Loucy (cell line): ENCODE data around the gene PI4KA.

Experiments
- H2AFZ ChIP-seq: fragments of 200-600 bp; sonication (generic); 2 replicates; pipeline ENCODE4 v1.6.0; 2016; ENCODE audit warnings: antibody characterized with exemption, mild to moderate bottlenecking, low read length, moderate library complexity
- H3F3A ChIP-seq: fragments of 200-600 bp; 2 replicates; pipeline ENCODE4 v1.6.0; 2016; ENCODE audit warnings: antibody characterized with exemption, low read depth, mild to moderate bottlenecking
- H3K27me3 ChIP-seq: fragments of 200-600 bp; sonication (generic); 2 replicates; pipeline ENCODE4 v1.6.1; 2014; ENCODE audit warnings: low read length, mild to moderate bottlenecking; ENCODE audit not compliant: insufficient read depth, poor library complexity, severe bottlenecking
- H3K36me3 ChIP-seq: fragments of 200-600 bp; sonication (generic); 2 replicates; pipeline ENCODE4 v1.6.1; 2016; ENCODE audit warnings: low read length; ENCODE audit not compliant: insufficient read depth
- H3K4me1 ChIP-seq: fragments of 200-600 bp; sonication (generic); 2 replicates; pipeline ENCODE4 v1.5.1; 2014; ENCODE audit warnings: low read length, mild to moderate bottlenecking; ENCODE audit not compliant: insufficient read depth, poor library complexity, severe bottlenecking
- H3K4me2 ChIP-seq: fragments of 200-600 bp; sonication (generic); 2 replicates; pipeline ENCODE4 v1.6.0; 2014; ENCODE audit warnings: antibody characterized with exemption, low read length, low read depth, mild to moderate bottlenecking; ENCODE audit not compliant: poor library complexity, severe bottlenecking
- H3K4me3 ChIP-seq: fragments of 200-600 bp; sonication (generic); 2 replicates; pipeline ENCODE4 v1.5.1; 2014; ENCODE audit warnings: low read length, mild to moderate bottlenecking, mixed read lengths; ENCODE audit not compliant: poor library complexity, severe bottlenecking
- H3K79me2 ChIP-seq: fragments of 200-600 bp; sonication (generic); 2 replicates; pipeline ENCODE4 v1.6.1; 2014; ENCODE audit warnings: low read length; ENCODE audit not compliant: insufficient read depth
- H3K9ac ChIP-seq: fragments of 200-600 bp; sonication (generic); 2 replicates; pipeline ENCODE4 v1.6.0; 2014; ENCODE audit warnings: mild to moderate bottlenecking, low read depth, low read length, moderate library complexity; ENCODE audit not compliant: poor library complexity, severe bottlenecking
- H3K9me2 ChIP-seq: fragments of 200-600 bp; sonication (generic); replicated peaks from 2 replicates; pipeline ENCODE4 v1.6.1; 2016; ENCODE audit warnings: low read depth, low read length, mixed read lengths
- H3K9me3 ChIP-seq: fragments of 200-600 bp; sonication (generic); 2 replicates; pipeline ENCODE4 v1.6.1; 2014; ENCODE audit warnings: mild to moderate bottlenecking, antibody characterized with exemption, low read length, low read depth; ENCODE audit not compliant: insufficient read depth
- H4K20me1 ChIP-seq: fragments of 200-600 bp; sonication (generic); 2 replicates; pipeline ENCODE4 v1.6.0; 2014; ENCODE audit warnings: antibody characterized with exemption, low read length, mild to moderate bottlenecking; ENCODE audit not compliant: insufficient read depth, poor library complexity, severe bottlenecking
- EZH2phosphoT487 ChIP-seq: fragments of 200-600 bp; IDR thresholded peaks from 2 replicates; pipeline ENCODE4 v1.6.1; 2018; ENCODE audit warnings: antibody characterized with exemption, mild to moderate bottlenecking, moderate library complexity, borderline replicate concordance
- TF ChIP-seq, protein P1 (sequence below): fragments of 200-600 bp; sonication (generic); conservative IDR thresholded peaks from 2 replicates; pipeline ENCODE4 v1.5.1; 2014; ENCODE audit warnings: mild to moderate bottlenecking, antibody characterized with exemption, low read length

The PI4KA gene

DNA sequence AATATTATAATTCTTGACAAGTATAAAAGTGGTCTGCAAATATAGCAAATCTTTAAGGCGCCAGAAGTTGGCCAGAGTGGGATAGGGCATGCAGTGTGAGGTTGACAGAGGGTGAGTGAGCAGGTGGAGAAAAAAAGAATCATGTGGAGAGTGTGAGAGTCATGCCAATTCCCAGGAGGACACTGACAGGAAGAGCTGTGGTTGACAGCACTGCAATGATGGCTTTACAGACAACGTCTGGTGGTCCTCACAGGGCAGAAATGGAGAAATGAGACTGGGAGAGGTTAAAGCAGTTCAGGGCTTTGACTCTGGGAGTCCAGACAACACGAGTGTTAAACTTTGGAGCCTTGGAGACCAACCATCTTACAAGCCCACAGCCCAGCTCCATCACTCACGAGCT is 49.8 kb downstream of the PI4KA start:
- Histone ChIP-seq H3K9me3 (no peaks in the 10 kb centered on the region), H2AFZ (no peak overlapping the region), H3K4me1 (peaks cover 6% of the 10 kb centered on the region), H3K36me3 (peaks cover 83% of the 10 kb centered on the region; the same call in 1 of the 2 replicates), H3K9me2 (no peaks in the 10 kb centered on the region), H3F3A (no peaks in the 10 kb centered on the region), H4K20me1 (no peaks in the 10 kb centered on the region), H3K9ac (no peak overlapping the region), H3K4me3 (no peak overlapping the region), H3K79me2 (no peaks in the 10 kb centered on the region), H3K27me3 (no peaks in the 10 kb centered on the region), H3K4me2 (peak overlapping the region; percentile 21)
- TF ChIP-seq, protein P1, sequence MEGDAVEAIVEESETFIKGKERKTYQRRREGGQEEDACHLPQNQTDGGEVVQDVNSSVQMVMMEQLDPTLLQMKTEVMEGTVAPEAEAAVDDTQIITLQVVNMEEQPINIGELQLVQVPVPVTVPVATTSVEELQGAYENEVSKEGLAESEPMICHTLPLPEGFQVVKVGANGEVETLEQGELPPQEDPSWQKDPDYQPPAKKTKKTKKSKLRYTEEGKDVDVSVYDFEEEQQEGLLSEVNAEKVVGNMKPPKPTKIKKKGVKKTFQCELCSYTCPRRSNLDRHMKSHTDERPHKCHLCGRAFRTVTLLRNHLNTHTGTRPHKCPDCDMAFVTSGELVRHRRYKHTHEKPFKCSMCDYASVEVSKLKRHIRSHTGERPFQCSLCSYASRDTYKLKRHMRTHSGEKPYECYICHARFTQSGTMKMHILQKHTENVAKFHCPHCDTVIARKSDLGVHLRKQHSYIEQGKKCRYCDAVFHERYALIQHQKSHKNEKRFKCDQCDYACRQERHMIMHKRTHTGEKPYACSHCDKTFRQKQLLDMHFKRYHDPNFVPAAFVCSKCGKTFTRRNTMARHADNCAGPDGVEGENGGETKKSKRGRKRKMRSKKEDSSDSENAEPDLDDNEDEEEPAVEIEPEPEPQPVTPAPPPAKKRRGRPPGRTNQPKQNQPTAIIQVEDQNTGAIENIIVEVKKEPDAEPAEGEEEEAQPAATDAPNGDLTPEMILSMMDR = no peak
- TF ChIP-seq EZH2phosphoT487 = no peak

DNA sequence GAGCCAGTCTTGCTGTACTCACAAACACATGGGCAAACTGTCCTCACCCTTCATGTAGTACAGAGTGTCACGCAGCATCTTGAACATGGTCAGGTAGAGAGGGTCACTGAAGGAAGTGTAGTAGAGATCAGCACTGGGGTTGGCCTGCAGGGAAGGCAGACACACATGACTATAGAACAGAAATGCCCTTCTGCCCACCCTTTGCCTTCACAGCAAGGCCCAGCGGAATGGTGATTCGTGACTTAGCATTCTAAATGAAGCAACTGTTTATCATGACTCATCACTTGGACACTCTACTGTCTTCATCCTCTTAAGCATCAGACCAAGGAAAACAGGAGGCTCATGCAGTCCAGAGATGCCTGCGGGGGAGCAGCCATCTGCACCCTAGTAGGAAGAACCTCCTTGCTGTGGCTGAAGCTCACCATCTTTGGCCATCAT is 51.3 kb downstream of the PI4KA start:
- Histone ChIP-seq H3K9me3 (no peaks in the 10 kb centered on the region), H3K4me3 (no peak overlapping the region), H3K9me2 (no peaks in the 10 kb centered on the region), H4K20me1 (no peaks in the 10 kb centered on the region), H2AFZ (no peak overlapping the region), H3K4me2 (no peak overlapping the region), H3F3A (no peaks in the 10 kb centered on the region), H3K4me1 (peaks cover 6% of the 10 kb centered on the region), H3K27me3 (no peaks in the 10 kb centered on the region), H3K79me2 (no peaks in the 10 kb centered on the region), H3K9ac (no peak overlapping the region), H3K36me3 (peaks cover 86% of the 10 kb centered on the region; the same call in 1 of the 2 replicates)
- no peak for TF ChIP-seq EZH2phosphoT487
- TF ChIP-seq, protein P1 = no peak

- peaks cover 6% of the 10 kb centered on the region for H3K4me1 ChIP-seq
- TF ChIP-seq, protein P1 = no peak
- no peak for TF ChIP-seq EZH2phosphoT487
- H3K9me2 ChIP-seq = no peaks in the 10 kb centered on the region
- H3F3A ChIP-seq = no peaks in the 10 kb centered on the region
- H3K27me3 ChIP-seq = no peaks in the 10 kb centered on the region
- peaks cover 88% of the 10 kb centered on the region; the same call in 1 of the 2 replicates for H3K36me3 ChIP-seq
- H3K9ac ChIP-seq = no peak overlapping the region
- no peak overlapping the region for H2AFZ ChIP-seq
- no peaks in the 10 kb centered on the region for H3K9me3 ChIP-seq
- no peak overlapping the region for H3K4me3 ChIP-seq
- no peak overlapping the region for H3K4me2 ChIP-seq
- no peaks in the 10 kb centered on the region for H4K20me1 ChIP-seq
- no peaks in the 10 kb centered on the region for H3K79me2 ChIP-seq
Measured at GRCh38 chr22:20805972-20806471, 52.6 kb downstream of the PI4KA start.
